Lung (tissue), 12 donors: ENCODE data around the gene CEP41. TPM values are rescaled to one million over a fixed set of nuclear protein-coding genes. Genes with fewer than 3 reads are reported as not detected.

ENCODE experiments used
- ATAC-seq: fragments of 200-7000 bp; cut with Tn5 transposase; one replicate; pipeline ENCODE4 v1.9.1; 2020; ENCODE audit warnings: moderate number of reproducible peaks; ENCODE audit not compliant: insufficient read depth, low FRiP score
- DNase-seq, 3 donors: peaks; one replicate each; pipeline ENCODE4 v3.0.0-alpha.2; 2013 to 2017
- H3K27ac ChIP-seq, 2 donors: one replicate each; pipeline ENCODE4 v1.5.1; 2013; ENCODE audit warnings: mild to moderate bottlenecking in 2 of 2, moderate library complexity in 2 of 2, control low read depth in 1 of 2, inconsistent platforms in 1 of 2, low read depth in 1 of 2, low read length in 1 of 2
- H3K27me3 ChIP-seq, 3 donors: one replicate each; pipeline ENCODE4 v1.5.1; 2013; ENCODE audit warnings: low read length in 2 of 3; ENCODE audit not compliant: control insufficient read depth in 3 of 3, insufficient read depth in 3 of 3
- H3K36me3 ChIP-seq, 4 donors: one replicate each; pipeline ENCODE4 v1.5.1; 2013; ENCODE audit warnings: low read length in 4 of 4, mild to moderate bottlenecking in 1 of 4, moderate library complexity in 1 of 4; ENCODE audit not compliant: control insufficient read depth in 4 of 4, insufficient read depth in 4 of 4
- H3K4me1 ChIP-seq, 5 donors: one replicate each; pipeline ENCODE4 v1.5.1; 2013; ENCODE audit warnings: low read length in 5 of 5, mild to moderate bottlenecking in 2 of 5, moderate library complexity in 1 of 5; ENCODE audit not compliant: control insufficient read depth in 5 of 5, insufficient read depth in 5 of 5
- H3K4me3 ChIP-seq: one replicate; pipeline ENCODE4 v1.5.1; 2013; ENCODE audit warnings: mild to moderate bottlenecking, control low read depth, moderate library complexity
- H3K9ac ChIP-seq, 2 donors: one replicate each; pipeline ENCODE4 v1.5.1; 2013; ENCODE audit warnings: low read length in 2 of 2, control low read depth in 1 of 2; ENCODE audit not compliant: insufficient read depth in 1 of 2
- H3K9me3 ChIP-seq, 4 donors: one replicate each; pipeline ENCODE4 v1.5.1; 2013; ENCODE audit warnings: low read length in 3 of 4, mild to moderate bottlenecking in 1 of 4, moderate library complexity in 1 of 4; ENCODE audit not compliant: control insufficient read depth in 4 of 4, insufficient read depth in 3 of 4
- WGBS, 2 donors: extraction: QIAGEN DNeasy Blood & Tissue Kit; methylation state at CpG; one replicate each; pipeline ENCODE4 v1.1.7; 2013; 5-methylcytosine and 5-hydroxymethylcytosine counted together
- polyA plus RNA-seq, 2 donors: library from polyadenylated mRNA; stranded (reverse); fragments of 200-250 nt; gene quantifications; one replicate each; pipeline ENCODE4 v1.2.1, GENCODE V29; 2013
- total RNA-seq, 2 donors: library from RNA; depleted of rRNA in 1 of 2; stranded (reverse); fragments of >200 nt in 1 of 2; gene quantifications; one replicate each; pipeline ENCODE4 v1.2.1, GENCODE V29; 2014 to 2021
- TF ChIP-seq, protein P1 (sequence below): IDR thresholded peaks from 2 replicates; pipeline ENCODE4 v1.5.1; 2012; ENCODE audit warnings: mild to moderate bottlenecking; ENCODE audit errors: control extremely low read depth, extremely low read depth
- donor health status: control.
- donor health status: control.
- donor health status: Bipolar disorder and iron deficiency.
- donor health status: healthy.
- donor health status: DM: yes; HTN: yes; CAD: no.

CEP41 gene
- total and polyA plus RNA-seq, 4 donors, result 3.7 to 15.3 (median 11.6) TPM

DNA sequence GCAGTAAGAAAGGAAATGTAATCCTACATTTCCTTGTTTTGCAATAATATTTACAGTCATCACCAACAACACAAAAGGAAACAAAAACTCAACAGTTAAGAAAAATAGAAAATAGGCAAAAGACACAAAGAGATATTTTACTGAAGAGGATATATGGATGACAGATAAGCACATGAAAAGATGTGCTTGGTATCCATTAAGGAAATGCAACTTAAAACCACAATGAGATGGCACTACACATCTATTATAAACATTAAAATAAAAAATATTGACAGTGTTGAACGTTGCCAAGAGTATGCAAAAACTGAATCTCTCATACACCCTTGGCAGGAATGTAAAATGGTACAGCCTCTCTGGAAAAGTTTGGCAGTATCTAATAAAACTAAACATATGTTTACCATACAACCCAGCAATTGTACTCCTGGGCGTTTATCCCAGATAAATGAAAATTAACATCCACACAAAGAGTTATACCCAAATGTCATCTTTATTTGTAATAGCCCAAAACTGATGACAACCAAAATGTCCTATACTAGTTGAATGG, 5.4 kb downstream of the CEP41 start:
- H3K27ac ChIP-seq, result no peak overlapping the region
- no peak overlapping the region for H3K4me3 ChIP-seq
- TF ChIP-seq, protein P1, sequence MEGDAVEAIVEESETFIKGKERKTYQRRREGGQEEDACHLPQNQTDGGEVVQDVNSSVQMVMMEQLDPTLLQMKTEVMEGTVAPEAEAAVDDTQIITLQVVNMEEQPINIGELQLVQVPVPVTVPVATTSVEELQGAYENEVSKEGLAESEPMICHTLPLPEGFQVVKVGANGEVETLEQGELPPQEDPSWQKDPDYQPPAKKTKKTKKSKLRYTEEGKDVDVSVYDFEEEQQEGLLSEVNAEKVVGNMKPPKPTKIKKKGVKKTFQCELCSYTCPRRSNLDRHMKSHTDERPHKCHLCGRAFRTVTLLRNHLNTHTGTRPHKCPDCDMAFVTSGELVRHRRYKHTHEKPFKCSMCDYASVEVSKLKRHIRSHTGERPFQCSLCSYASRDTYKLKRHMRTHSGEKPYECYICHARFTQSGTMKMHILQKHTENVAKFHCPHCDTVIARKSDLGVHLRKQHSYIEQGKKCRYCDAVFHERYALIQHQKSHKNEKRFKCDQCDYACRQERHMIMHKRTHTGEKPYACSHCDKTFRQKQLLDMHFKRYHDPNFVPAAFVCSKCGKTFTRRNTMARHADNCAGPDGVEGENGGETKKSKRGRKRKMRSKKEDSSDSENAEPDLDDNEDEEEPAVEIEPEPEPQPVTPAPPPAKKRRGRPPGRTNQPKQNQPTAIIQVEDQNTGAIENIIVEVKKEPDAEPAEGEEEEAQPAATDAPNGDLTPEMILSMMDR, result no peak
- H3K9ac ChIP-seq, result no peak overlapping the region
- H3K9me3 ChIP-seq, result no peaks in the 10 kb centered on the region
- no peaks in the 10 kb centered on the region for H3K27me3 ChIP-seq
- H3K36me3 ChIP-seq, result peaks cover 0 to 4% (median 0%) of the 10 kb centered on the region in 4 donors
- no peak for ATAC-seq
- H3K4me1 ChIP-seq, result peaks cover 0 to 47% (median 12%) of the 10 kb centered on the region in 5 donors
- DNase-seq, result peak in 2 of 3 donors; percentile 60 to 68
- WGBS, 2 donors, result 36 to 50% methylated on average over 2 of the region's 2 CpGs

GRCh38 chr7:130433301-130433700, 7.5 kb downstream of the CEP41 start:
- ATAC-seq, result no peak
- TF ChIP-seq, protein P1, result no peak
- Histone ChIP-seq H3K9ac (no peak overlapping the region), H3K4me3 (no peak overlapping the region), H3K27me3 (no peaks in the 10 kb centered on the region), H3K4me1 (peaks cover 0 to 56% (median 7%) of the 10 kb centered on the region in 5 donors), H3K36me3 (peaks cover 0 to 4% (median 0%) of the 10 kb centered on the region in 4 donors), H3K9me3 (no peaks in the 10 kb centered on the region), H3K27ac (no peak overlapping the region)
- peak; percentile 46 to 85 (median 80) for DNase-seq
- WGBS, 2 donors, result 24 to 66% methylated on average over 1 of the region's 1 CpG

- no peak overlapping the region for H3K4me3 ChIP-seq
- DNase-seq, result no peak
- WGBS, 2 donors, result 68 to 72% methylated on average over 3 of the region's 3 CpGs
- H3K9ac ChIP-seq, result no peak overlapping the region
- H3K36me3 ChIP-seq, result peaks cover 0 to 4% (median 0%) of the 10 kb centered on the region in 4 donors
- no peaks in the 10 kb centered on the region for H3K27me3 ChIP-seq
- TF ChIP-seq, protein P1, result no peak
- H3K4me1 ChIP-seq, result peaks cover 0 to 56% (median 7%) of the 10 kb centered on the region in 5 donors
- H3K27ac ChIP-seq, result no peak overlapping the region
- no peaks in the 10 kb centered on the region for H3K9me3 ChIP-seq
- no peak for ATAC-seq
Measured at GRCh38 chr7:130432886-130433285, 7.9 kb downstream of the CEP41 start.
